NCI-H460 (cell line): ENCODE data around the gene FBLN1. TPM values are rescaled to one million over a fixed set of nuclear protein-coding genes. Genes with fewer than 3 reads are reported as not detected.
"Not testable (repeated sequence)": the region's sequence is repeated elsewhere in the genome, so short reads cannot be mapped to it uniquely, and the experiment has no call there.

ENCODE experiments used
- DNase-seq: peaks from one replicate; pipeline ENCODE4 v3.0.0-alpha.2; 2016; ENCODE audit warnings: low read depth; ENCODE audit errors: extremely low read depth
- total RNA-seq: library from RNA; depleted of rRNA; stranded (reverse); fragments of >200 nt; shearing (Covaris generic); gene quantifications from 2 replicates; pipeline ENCODE4 v1.2.3, GENCODE V29; 2014

FBLN1 gene
- total RNA-seq, 1 experiment from 2014 or later: 3.9 TPM

GRCh38 chr22:45476814-45477213, 25.9 kb upstream of the FBLN1 start:
- no peak for DNase-seq

- DNase-seq: no peak
These were observed 25.1 kb upstream of the FBLN1 start for GRCh38 chr22:45477366-45478107.

GRCh38 chr22:45478108-45478771, 24.4 kb upstream of the FBLN1 start:
- peak; percentile 70 for DNase-seq

GRCh38 chr22:45480717-45481116, 22.0 kb upstream of the FBLN1 start:
- DNase-seq: no peak

GRCh38 chr22:45481661-45482060, 21.0 kb upstream of the FBLN1 start:
- DNase-seq: no peak

- DNase-seq: no peak
These were observed 20.5 kb upstream of the FBLN1 start for GRCh38 chr22:45482169-45482568.

- DNase-seq: no peak
These were observed 19.4 kb upstream of the FBLN1 start for GRCh38 chr22:45483319-45483718.

- no peak for DNase-seq
These were observed 18.7 kb upstream of the FBLN1 start for GRCh38 chr22:45483918-45484499.

GRCh38 chr22:45484742-45485141, 17.9 kb upstream of the FBLN1 start:
- no peak for DNase-seq

GRCh38 chr22:45485261-45485660, 17.4 kb upstream of the FBLN1 start:
- no peak for DNase-seq

- no peak for DNase-seq
These were observed 13.8 kb upstream of the FBLN1 start for GRCh38 chr22:45488764-45489370.

GRCh38 chr22:45490836-45491235, 11.8 kb upstream of the FBLN1 start:
- DNase-seq: no peak

GRCh38 chr22:45491841-45492240, 10.8 kb upstream of the FBLN1 start:
- no peak for DNase-seq

GRCh38 chr22:45493286-45493771, 9.4 kb upstream of the FBLN1 start:
- DNase-seq: no peak

GRCh38 chr22:45494306-45494705, 8.4 kb upstream of the FBLN1 start:
- DNase-seq: not testable (repeated sequence)

GRCh38 chr22:45495616-45496015, 7.1 kb upstream of the FBLN1 start:
- not testable (repeated sequence) for DNase-seq

- no peak for DNase-seq
These were observed 6.2 kb upstream of the FBLN1 start for GRCh38 chr22:45496451-45496941.

GRCh38 chr22:45497351-45498145, 5.1 kb upstream of the FBLN1 start:
- no peak for DNase-seq

GRCh38 chr22:45499746-45500145, 2.9 kb upstream of the FBLN1 start:
- DNase-seq: no peak

- no peak for DNase-seq
These were observed 550 bp downstream of the FBLN1 start for GRCh38 chr22:45503050-45503815.
